ENCODE measurements around the gene DSE. TPM values are rescaled to one million over a fixed set of nuclear protein-coding genes. Genes with fewer than 3 reads are reported as not detected.

The DSE gene
- total and polyA plus RNA-seq, 2 donors (not counting 1 experiment from before 2014, with no cell fraction given) = 8.3 to 8.6 TPM

GRCh38 chr6:116452531-116452930 is 81.8 kb downstream of the DSE start:
- Mint-ChIP-seq H3K4me1 (peaks cover 31% of the 10 kb centered on the region), H3K27me3 (no peaks in the 10 kb centered on the region), H3K27ac (no peak overlapping the region), H3K4me3 (no peak overlapping the region), H3K9me3 (ENCODE audit: insufficient read depth) (no peaks in the 10 kb centered on the region)
- H3K9ac ChIP-seq (ENCODE audit: low read length) = no peak overlapping the region
- no peak overlapping the region for H3K4me3 ChIP-seq (ENCODE audit: control extremely low read depth in 1 of 5, extremely low read depth in 1 of 5, insufficient read depth in 1 of 5, low read depth in 2 of 5, low read length in 4 of 5)
- H3K4me2 ChIP-seq (replicated peaks; ENCODE audit: low read depth, low read length, poor library complexity, severe bottlenecking) = no peak overlapping the region
- no peaks in the 10 kb centered on the region for H3K79me2 ChIP-seq (ENCODE audit: control insufficient read depth, insufficient read depth, low read length)
- no peaks in the 10 kb centered on the region for H3K36me3 ChIP-seq (replicated peaks in 1 of 2; ENCODE audit: control extremely low read depth in 1 of 2, control insufficient read depth in 1 of 2, extremely low read depth in 1 of 2, insufficient read depth in 2 of 2, low read length in 1 of 2)
- no CpG with 5 or more reads among the region's 2 CpGs for WGBS (ENCODE audit: insufficient coverage)
- no peak overlapping the region for H2AFZ ChIP-seq (ENCODE audit: insufficient read depth, low read depth, low read length, poor library complexity, severe bottlenecking)
- ChIA-PET POLR2A (no interaction called here), CTCF (interaction anchor here (0.7 to 2.4 kb wide), 3 partner anchors 8 to 108 kb away, joined by 3 to 8 read pairs (median 3); no protein-coding TSS in a partner anchor)
- H3K9me3 ChIP-seq (ENCODE audit: control extremely low read depth in 1 of 3, control insufficient read depth in 2 of 3, insufficient read depth in 1 of 3, low read length in 2 of 3) = no peaks in the 10 kb centered on the region
- intact Hi-C loops (cut with micrococcal nuclease) = no loop called here
- H4K20me1 ChIP-seq (ENCODE audit: control insufficient read depth, insufficient read depth, low read length, poor library complexity, severe bottlenecking) = no peaks in the 10 kb centered on the region
- DNase-seq = no peak
- no peak for ATAC-seq (ENCODE audit: low read depth)
- peaks cover 15 to 17% of the 10 kb centered on the region in 2 donors for H3K4me1 ChIP-seq (ENCODE audit: control insufficient read depth in 2 of 2, insufficient read depth in 2 of 2, low read length in 2 of 2)
- no peak for TF ChIP-seq EZH2 (IDR thresholded peaks at IDR 0.05; ENCODE audit: borderline replicate concordance, insufficient read depth, low read depth, low read length, poor library complexity, severe bottlenecking)
- no peak for TF ChIP-seq CTCF (IDR thresholded peaks at IDR 0.05)
- H3K27ac ChIP-seq (ENCODE audit: low read length in 2 of 2) = no peak overlapping the region
- no peaks in the 10 kb centered on the region for H3K27me3 ChIP-seq (replicated peaks in 1 of 4; ENCODE audit: control extremely low read depth in 1 of 4, control insufficient read depth in 3 of 4, insufficient read depth in 4 of 4, low read length in 3 of 4)

GRCh38 chr6:116456106-116456505 is 85.4 kb downstream of the DSE start:
- no peak overlapping the region for H3K9ac ChIP-seq (ENCODE audit: low read length)
- H3K36me3 ChIP-seq (replicated peaks in 1 of 2; ENCODE audit: control extremely low read depth in 1 of 2, control insufficient read depth in 1 of 2, extremely low read depth in 1 of 2, insufficient read depth in 2 of 2, low read length in 1 of 2) = no peaks in the 10 kb centered on the region
- peaks cover 17% of the 10 kb centered on the region for H3K4me1 Mint-ChIP-seq
- DNase-seq (no peak), ATAC-seq (ENCODE audit: low read depth) (no peak)
- no peaks in the 10 kb centered on the region for H3K27me3 Mint-ChIP-seq
- H3K27me3 ChIP-seq (replicated peaks in 1 of 4; ENCODE audit: control extremely low read depth in 1 of 4, control insufficient read depth in 3 of 4, insufficient read depth in 4 of 4, low read length in 3 of 4) = no peaks in the 10 kb centered on the region
- CTCF ChIA-PET = no interaction called here
- no peak overlapping the region for H3K4me2 ChIP-seq (replicated peaks; ENCODE audit: low read depth, low read length, poor library complexity, severe bottlenecking)
- peaks cover 10% of the 10 kb centered on the region in 2 donors for H3K4me1 ChIP-seq (ENCODE audit: control insufficient read depth in 2 of 2, insufficient read depth in 2 of 2, low read length in 2 of 2)
- no peak overlapping the region for H3K4me3 ChIP-seq (ENCODE audit: control extremely low read depth in 1 of 5, extremely low read depth in 1 of 5, insufficient read depth in 1 of 5, low read depth in 2 of 5, low read length in 4 of 5)
- H4K20me1 ChIP-seq (ENCODE audit: control insufficient read depth, insufficient read depth, low read length, poor library complexity, severe bottlenecking) = no peaks in the 10 kb centered on the region
- H3K9me3 Mint-ChIP-seq (ENCODE audit: insufficient read depth) = no peaks in the 10 kb centered on the region
- peaks cover under 1% of the 10 kb centered on the region for H3K79me2 ChIP-seq (ENCODE audit: control insufficient read depth, insufficient read depth, low read length)
- no peaks in the 10 kb centered on the region for H3K9me3 ChIP-seq (ENCODE audit: control extremely low read depth in 1 of 3, control insufficient read depth in 2 of 3, insufficient read depth in 1 of 3, low read length in 2 of 3)
- H3K4me3 Mint-ChIP-seq = no peak overlapping the region
- intact Hi-C loops (cut with micrococcal nuclease) = no loop called here
- TF ChIP-seq EZH2 (IDR thresholded peaks at IDR 0.05; ENCODE audit: borderline replicate concordance, insufficient read depth, low read depth, low read length, poor library complexity, severe bottlenecking) = no peak
- no peak overlapping the region for H3K27ac ChIP-seq (ENCODE audit: low read length in 2 of 2)
- POLR2A ChIA-PET = no interaction called here
- WGBS (ENCODE audit: insufficient coverage) = 83% methylated on average over 2 of the region's 3 CpGs
- no peak overlapping the region for H3K27ac Mint-ChIP-seq
- no peak overlapping the region for H2AFZ ChIP-seq (ENCODE audit: insufficient read depth, low read depth, low read length, poor library complexity, severe bottlenecking)
